B cell (primary cell): ENCODE data around the gene SLC10A2.

ENCODE experiments used
- CTCF ChIP-seq: fragments of 200-600 bp; IDR thresholded peaks from one replicate; pipeline ENCODE4 v1.8.0; 2022; ENCODE audit warnings: antibody characterized with exemption, mild to moderate bottlenecking
- EZH2 ChIP-seq: IDR thresholded peaks from 2 replicates; pipeline ENCODE4 v1.6.1; 2012; ENCODE audit warnings: borderline replicate concordance, low read depth, mild to moderate bottlenecking, moderate library complexity, low read length; ENCODE audit not compliant: insufficient read depth, poor library complexity, severe bottlenecking

- TF ChIP-seq CTCF (no peak), EZH2 (no peak)
These were observed 57.0 kb downstream of the SLC10A2 start for GRCh38 chr13:103009051-103009840.
